ENCODE results near the gene KCTD3. TPM values are rescaled to one million over a fixed set of nuclear protein-coding genes. Genes with fewer than 3 reads are reported as not detected.
A peak's percentile ranks its signal among the peaks of the same experiment; 100 is the strongest.

Gene KCTD3
- total RNA-seq, 1 donor, result 45.6 TPM

- no peak overlapping the region for H3K4me3 ChIP-seq (ENCODE audit: low read depth, low read length)
- TF ChIP-seq, protein P1, sequence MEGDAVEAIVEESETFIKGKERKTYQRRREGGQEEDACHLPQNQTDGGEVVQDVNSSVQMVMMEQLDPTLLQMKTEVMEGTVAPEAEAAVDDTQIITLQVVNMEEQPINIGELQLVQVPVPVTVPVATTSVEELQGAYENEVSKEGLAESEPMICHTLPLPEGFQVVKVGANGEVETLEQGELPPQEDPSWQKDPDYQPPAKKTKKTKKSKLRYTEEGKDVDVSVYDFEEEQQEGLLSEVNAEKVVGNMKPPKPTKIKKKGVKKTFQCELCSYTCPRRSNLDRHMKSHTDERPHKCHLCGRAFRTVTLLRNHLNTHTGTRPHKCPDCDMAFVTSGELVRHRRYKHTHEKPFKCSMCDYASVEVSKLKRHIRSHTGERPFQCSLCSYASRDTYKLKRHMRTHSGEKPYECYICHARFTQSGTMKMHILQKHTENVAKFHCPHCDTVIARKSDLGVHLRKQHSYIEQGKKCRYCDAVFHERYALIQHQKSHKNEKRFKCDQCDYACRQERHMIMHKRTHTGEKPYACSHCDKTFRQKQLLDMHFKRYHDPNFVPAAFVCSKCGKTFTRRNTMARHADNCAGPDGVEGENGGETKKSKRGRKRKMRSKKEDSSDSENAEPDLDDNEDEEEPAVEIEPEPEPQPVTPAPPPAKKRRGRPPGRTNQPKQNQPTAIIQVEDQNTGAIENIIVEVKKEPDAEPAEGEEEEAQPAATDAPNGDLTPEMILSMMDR (IDR thresholded peaks at IDR 0.05; ENCODE audit: insufficient read depth, low read length), result no peak
- no peak for DNase-seq (ENCODE audit: low read depth)
Measured at GRCh38 chr1:215554865-215555264, 12.2 kb upstream of the KCTD3 start.

DNA sequence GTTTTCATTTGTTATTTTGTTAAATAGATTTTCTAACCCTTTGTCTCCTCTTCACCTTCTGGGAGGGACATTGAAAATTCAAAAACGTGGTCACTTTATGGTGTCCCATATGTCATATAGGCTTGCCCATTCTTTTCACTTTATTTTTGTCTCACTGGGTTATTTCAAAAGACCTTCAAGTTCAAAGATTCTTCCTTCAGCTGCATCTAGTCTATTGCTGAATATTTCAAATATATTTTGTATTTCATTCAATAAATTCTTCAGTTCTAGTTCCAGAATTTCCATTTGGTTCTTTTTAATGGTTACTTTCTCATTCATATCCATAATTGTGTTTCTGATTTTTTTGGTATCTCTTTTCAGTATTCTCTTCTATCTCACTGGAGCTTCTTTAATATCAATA is 11.6 kb upstream of the KCTD3 start:
- no peak overlapping the region for H3K4me3 ChIP-seq (ENCODE audit: low read depth, low read length)
- no peak for DNase-seq (ENCODE audit: low read depth)
- TF ChIP-seq, protein P1 (IDR thresholded peaks at IDR 0.05; ENCODE audit: insufficient read depth, low read length), result no peak

GRCh38 chr1:215556996-215557395 is 10.1 kb upstream of the KCTD3 start:
- TF ChIP-seq, protein P1 (IDR thresholded peaks at IDR 0.05; ENCODE audit: insufficient read depth, low read length), result no peak
- no peak overlapping the region for H3K4me3 ChIP-seq (ENCODE audit: low read depth, low read length)
- no peak for DNase-seq (ENCODE audit: low read depth)

DNA sequence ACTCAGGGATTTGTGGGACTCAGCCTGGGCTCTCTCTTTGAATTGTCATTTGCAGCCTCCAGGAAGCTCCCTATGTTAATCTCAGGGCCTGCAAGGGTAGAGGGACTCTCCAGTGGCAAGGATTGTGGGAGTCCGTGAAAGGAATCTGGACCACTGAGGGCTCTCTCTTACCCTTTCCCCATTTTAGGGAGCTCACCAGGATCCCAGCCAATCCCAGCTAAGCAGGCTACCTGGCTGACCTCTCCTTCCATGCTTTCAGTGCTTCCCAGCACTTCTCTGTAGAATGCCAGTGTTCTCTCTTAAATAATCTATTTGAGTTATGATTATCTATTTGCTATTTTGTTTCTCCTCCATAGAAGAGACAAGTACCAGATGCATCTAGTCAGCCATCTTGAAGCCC is 9.6 kb upstream of the KCTD3 start:
- no peak for DNase-seq (ENCODE audit: low read depth)
- H3K4me3 ChIP-seq (ENCODE audit: low read depth, low read length), result no peak overlapping the region
- TF ChIP-seq, protein P1 (IDR thresholded peaks at IDR 0.05; ENCODE audit: insufficient read depth, low read length), result no peak

DNA sequence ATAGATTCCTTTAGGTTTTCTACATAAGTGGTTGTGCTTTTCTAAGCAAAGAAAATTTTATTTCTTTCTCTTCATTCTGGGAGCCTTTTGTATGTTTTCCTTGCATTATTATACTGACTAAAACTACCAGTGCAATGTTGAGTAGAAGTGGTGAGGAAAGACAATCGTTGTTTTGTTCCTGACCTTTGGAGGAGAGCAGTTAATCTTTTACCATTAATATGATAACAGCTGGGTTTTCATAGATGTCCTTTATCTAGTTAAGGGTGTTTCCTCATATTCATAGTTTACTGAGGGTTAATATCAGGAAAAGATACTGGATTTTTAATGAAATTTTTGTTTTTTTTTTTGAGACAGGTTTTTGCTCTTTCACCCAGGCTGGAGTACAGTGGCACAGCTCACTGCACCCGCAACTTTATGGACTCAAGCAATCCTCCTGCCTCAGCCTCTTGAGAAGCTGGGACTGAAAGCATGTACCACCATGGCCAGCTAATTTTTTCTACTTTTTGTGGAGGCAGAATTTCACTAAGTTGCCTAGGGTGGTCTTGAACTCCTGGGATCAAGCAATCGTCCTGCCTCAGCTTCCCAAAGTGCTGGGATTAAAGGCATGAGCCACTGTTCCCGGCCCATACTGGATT is 9.0 kb upstream of the KCTD3 start:
- DNase-seq (ENCODE audit: low read depth), result no peak
- no peak overlapping the region for H3K4me3 ChIP-seq (ENCODE audit: low read depth, low read length)
- TF ChIP-seq, protein P1 (IDR thresholded peaks at IDR 0.05; ENCODE audit: insufficient read depth, low read length), result no peak

GRCh38 chr1:215567491-215568298 is 591 bp downstream of the KCTD3 start:
- TF ChIP-seq, protein P1 (IDR thresholded peaks at IDR 0.05; ENCODE audit: insufficient read depth, low read length), result no peak
- H3K4me3 ChIP-seq (ENCODE audit: low read depth, low read length), result peak overlapping the region; percentile 76
- DNase-seq (ENCODE audit: low read depth), result peak; percentile 55

Measured in fibroblast of the aortic adventitia (primary cell).